ENCODE measurements around the gene MIPEP.

- no peak for TF ChIP-seq CTCF (IDR thresholded peaks at IDR 0.05)
- no peak for TF ChIP-seq POLR2A (IDR thresholded peaks at IDR 0.05)
Observed at GRCh38 chr13:23772717-23773116, 116.5 kb downstream of the MIPEP start.

All from adrenal gland (tissue), 5 donors.